HG03159 (cell line): ENCODE measurements around the gene GRB10.
"Not testable (repeated sequence)": the region's sequence is repeated elsewhere in the genome, so short reads cannot be mapped to it uniquely, and the experiment has no call there.

Experiments used
- ATAC-seq: cut with Tn5 transposase; IDR thresholded peaks from one replicate; pipeline ENCODE4 v1.9.1; 2021; ENCODE audit warnings: mild to moderate bottlenecking, moderate library complexity; ENCODE audit not compliant: unreplicated experiment

GRB10 gene

DNA sequence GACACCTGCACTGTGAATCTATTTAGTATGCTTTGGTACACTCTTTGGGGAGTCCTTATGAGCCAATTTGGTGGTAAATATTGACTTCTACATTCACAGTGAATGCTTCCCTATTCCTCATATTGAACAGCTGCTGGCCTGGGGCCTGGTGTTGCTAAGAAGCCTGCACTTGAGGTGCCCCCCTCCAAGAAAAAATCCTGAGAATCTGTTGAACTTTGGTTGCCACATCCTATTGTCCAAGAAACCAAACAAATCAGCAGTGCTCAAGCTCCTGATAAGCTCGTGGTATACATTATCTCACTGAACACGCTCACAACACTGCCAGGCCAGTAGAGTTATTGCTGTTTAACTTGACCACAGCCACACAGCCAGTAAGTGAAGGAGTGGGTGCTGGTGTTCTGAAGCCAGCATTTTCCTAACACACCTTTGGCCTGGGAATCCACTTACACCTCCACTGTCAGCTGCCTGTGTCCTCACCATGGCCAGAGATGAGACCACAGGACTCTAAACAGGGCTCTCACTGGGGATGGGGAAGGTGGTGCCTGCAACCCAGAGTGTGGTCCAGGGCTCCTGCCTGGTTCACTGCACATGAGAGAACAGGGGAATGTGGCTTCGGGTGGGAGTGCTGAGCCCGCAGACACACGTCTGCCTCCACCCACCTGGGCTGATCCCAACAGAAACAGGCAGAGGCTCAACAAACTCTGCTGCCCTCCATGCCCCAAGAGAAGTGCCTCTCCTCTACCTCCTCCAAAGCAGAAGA is 224.2 kb downstream of the GRB10 start:
- ATAC-seq = no peak

DNA sequence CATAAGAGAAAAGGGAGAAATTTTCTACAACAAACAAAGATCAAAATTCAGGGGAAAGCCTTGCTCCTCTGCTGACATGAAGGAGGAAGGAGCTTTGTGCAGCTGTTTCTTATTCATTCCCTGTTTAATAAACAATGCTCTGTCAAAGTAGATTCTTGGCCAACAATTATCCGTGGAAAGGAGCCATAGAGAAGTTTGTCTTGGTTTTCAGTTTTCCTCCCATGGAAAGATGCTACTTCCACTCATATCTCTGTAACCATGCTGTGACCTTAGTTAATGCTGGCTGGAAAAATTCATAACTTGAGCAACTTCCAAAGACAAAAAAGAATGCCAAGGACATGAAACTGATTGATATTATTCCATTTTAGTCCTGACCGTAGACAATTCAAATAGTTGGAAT is 225.6 kb downstream of the GRB10 start:
- no peak for ATAC-seq

DNA sequence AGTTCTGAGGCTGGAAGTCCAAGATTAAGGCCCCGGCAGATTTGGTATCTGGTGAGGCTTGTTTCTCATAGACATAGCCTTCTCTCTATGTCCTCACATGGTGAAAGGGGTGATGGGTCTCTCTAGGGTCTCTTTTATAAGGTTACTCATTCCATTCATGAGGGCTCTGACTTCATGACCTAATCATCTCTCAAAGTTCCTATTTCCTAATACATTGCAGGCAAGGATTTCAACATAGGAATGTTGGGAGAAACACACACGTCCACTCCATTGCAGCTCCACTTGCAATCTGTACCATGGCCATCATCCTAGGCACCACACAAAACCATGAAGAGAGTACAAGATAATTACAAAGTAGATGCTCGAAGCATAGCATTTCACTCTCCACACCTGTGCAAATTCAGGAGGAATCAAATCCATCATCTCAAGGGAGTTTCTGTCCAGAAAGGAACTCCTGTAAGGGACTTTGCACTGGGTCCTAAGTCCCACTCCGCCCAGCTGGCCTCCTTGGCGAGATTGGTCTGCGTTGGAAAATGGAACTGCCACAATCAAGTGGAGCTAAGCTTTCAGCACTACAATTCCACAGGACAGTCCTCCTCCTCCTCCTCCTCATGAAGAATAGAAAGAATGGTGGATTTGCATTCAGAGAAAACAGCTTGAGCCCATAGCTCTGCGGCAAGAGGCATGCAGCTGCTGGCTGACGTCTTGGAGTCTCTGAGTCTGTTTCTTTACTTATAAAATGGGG is 226.3 kb downstream of the GRB10 start:
- ATAC-seq = no peak

DNA sequence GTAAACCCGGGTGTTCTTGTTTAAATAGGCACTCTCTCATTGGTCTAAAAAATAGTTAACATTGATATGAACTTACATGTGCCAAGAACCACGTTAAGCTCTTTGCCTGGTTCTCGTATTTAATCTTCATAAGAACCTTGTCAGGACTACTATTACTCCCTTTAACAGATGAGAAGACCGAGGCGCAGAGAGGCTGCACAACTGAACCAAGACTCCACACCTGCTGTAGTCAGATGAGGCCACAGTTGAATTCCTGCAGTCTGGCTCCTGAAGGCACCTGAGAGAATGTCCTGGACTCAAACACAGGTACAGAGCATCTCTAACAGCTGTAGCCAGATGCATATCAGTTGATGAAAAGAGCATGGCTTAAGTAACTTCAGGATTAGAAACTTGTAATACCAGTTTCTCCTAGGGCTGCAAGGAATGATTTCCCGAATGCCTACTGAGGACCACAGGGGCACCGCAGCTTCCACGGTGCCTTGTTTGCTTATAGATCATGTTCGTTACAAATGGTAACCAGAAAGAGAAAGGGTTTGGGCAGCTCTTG is 227.0 kb downstream of the GRB10 start:
- ATAC-seq = no peak

DNA sequence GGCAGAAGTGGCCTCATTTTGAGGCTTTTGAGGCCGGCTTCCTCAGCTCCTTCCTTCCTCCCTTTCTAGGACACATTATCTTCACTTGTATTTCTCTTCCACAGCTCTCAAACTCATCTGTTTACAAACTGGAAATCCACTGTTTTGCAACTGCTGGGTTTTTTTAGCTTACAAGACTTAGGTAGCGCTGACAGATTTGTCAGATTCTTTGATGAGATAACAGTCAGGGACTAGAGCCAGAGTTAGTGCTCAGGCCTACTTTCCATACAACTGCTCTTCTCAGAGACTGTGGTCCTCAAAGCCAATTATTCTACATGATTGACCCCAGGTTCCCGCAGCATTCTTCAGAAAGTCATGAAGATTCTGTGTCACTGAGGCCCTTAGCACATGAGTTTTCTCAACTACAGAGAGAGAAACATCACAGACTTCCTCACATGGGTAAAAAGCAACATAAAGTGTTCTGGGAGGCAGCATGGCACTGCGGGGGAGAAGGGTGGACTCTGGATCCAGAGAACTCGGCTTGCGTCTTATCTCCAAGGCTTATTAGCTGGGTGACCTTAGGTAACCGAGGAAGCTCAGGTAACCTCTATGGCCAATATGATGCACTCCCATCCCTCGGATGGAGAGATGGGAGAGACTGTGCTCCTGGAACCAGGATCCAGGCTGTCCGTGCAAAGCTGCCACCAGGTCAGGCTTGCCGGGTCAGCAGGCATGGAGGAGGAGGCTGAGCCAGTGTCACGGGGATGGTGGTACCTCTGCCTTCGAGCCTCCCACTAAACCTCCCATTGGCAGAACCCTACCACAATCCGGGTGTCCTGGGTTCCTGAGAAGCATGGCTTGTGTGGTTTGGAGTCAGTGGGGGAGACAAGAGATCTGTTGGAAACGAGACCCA is 228.0 kb downstream of the GRB10 start:
- ATAC-seq = no peak

DNA sequence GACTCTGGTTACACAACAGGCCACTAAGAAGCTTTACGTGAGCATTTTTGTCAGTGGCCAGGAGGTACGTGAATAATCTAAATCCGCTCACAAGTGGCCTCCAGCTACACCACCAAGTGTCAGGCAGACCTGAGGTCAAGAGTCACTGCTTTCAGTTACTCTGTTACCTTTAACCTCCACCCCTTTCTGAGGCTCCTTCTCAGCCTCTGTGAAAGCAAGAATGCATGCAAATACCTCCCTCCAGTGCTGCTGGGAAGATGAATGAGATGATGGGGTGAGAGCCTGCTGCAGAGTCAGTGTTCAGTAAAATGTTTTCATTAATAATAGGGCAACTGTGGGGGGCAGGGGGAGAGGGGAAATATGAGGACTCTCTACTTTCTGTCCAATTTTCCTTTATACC is 228.7 kb downstream of the GRB10 start:
- ATAC-seq = no peak

DNA sequence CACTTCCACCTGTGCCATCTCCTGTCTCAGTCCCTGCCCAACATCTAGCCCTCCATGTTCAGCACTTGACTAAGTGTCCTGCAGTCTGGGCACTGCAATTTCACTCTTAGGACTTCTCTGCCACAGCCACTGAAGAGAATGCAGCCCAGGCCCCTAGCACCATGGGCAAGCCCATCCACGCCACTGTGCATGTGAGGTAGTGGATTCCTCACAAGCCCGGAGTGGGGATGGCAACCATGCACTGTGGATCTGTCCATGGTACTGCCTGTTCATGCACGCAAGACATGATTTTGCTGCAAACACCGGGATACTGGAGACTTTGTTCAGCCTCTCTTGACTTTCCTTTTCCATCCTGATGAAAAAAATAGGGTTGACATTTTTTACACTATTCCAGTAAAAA is 229.8 kb downstream of the GRB10 start:
- no peak for ATAC-seq

DNA sequence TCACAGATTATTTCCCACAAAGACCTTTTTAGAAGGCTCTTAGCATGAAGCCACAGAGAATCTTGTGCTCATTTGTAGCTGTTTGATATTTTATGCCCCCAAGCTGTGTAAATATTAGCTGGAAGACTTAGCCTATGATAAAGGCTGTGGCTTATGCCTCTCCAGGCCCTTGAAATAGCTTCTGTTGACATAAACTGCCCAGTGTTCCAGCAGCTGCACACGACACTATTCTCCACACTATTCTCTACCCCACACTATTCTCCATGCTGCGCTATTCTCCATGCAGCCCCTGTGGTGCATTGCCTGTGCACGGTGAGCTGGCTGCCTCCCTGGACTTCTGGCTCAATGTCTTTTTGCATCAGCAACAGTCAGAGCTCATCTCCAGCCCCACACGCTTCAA is 230.6 kb downstream of the GRB10 start:
- no peak for ATAC-seq

DNA sequence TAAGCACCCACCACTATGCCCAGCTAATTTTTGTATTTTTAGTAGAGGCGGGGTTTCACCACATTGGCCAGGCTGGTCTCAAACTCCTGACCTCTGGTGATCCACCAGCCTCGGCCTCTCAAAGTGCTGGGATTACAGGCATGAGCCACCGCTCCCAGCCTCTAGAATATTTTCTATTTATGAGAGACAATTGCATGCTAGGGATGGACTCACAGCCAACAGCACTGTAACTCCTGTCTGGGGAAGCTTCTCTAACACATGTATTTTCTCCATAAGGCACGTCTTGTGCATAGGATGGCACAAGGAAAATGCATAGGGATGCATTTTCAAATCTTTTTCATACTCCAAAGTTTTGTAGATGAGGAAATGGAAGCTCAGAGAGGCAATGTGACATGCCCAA is 237.1 kb downstream of the GRB10 start:
- ATAC-seq = not testable (repeated sequence)

DNA sequence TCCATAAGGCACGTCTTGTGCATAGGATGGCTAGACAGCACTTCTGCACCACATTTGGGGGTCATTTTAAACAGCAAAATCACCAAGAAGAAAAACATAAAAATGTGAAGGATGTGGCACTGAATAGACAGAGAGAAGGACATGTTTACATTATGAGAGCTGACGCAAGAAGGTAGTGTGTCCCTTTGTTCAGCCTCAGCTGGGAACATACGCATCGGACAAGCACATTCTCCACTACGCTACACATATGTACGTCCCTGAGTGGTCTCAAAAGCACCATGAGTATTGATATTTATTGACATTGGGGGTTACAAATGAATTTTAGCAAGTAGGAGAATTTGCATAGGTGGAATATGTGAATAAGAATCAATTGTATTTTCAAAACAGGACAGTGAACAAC is 237.7 kb downstream of the GRB10 start:
- no peak for ATAC-seq

DNA sequence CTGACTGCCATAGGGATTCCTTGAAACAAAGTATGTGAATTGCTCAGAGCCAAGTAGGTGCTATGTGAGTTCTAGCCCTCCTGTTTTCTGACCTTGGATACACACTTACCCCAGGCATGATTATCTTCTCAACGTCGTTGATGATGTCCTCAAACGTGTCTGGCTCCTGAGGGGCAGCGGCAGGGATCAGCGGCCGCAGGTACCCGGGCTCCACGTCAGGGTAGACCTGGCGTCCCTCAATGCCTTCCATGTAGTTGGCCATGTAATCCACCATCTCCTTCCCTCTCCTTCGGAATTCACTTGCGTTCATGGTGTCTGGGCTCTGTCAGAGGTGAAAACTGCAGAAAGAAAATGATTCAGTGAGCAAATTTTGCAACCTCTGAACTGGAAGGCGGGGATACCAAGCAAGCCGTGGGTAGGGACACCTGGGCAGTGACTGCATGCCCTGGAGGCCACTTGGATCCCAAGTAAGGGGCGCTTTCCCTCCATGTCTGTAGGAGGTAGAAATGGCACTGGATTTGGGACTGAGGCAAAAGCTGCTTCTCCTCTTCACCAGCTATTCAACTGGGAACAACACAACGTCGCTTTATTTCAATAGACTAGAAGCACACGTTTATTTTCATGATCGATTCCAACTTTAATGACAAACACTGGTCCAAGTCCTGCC is 238.8 kb downstream of the GRB10 start:
- no peak for ATAC-seq

DNA sequence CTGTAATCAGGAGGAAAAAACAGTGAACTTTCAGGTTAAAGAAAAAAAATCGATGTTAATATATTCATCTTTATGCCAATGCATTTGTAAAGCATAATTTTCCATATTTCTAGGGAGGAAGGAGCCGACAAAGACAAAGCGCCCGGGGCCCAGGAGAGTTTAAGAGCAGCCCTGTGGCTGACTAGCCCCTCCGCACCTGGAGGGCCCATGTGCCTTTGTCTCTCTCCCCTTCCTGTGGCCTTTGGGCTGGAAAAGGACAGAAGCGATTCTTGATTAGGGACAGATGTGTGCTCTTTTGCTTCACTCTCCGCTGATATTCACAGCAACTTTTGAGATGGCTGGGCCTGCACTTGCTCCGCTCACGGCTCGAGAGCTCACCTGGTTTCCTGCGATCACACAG is 240.6 kb downstream of the GRB10 start:
- no peak for ATAC-seq

DNA sequence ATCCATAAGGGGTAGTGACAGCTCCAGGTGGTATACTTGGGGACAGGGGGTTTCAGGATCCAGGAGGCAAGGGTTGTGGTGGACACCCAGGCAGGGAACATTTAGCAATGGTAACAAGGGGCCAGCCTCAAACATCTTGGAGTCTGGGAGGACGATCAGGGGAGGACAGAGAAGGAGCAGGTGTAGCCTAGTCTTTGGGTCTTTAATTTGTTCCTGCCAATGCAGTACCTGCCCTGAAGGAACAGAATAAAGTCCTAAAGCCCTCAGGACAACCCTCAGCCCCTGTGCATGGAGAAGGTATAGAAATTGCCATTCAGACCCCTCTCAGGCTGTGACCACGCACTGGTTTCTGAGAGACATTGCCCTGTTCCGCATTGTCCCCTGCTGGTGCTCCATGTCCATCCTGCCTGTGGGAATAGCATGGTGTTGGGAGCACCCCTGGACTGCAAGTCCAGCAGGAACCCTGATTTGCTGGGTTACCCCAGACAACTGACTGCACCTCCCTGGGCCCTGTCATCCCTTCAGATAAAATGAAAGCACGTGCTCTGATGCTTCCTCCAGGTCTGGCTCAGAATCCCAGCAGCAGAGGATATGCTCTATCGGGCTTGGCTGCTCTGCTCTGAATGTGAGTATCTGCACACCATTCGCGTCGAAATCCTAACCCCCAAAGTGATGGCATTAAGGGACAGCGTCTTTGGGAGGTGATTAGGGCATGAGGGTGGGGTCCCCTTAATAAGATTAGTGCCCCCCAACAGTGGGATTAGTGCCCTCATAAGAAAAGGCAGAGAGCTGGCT is 241.7 kb downstream of the GRB10 start:
- no peak for ATAC-seq
